Measurements from ENCODE around the gene AKR1C2. TPM values are rescaled to one million over a fixed set of nuclear protein-coding genes. Genes with fewer than 3 reads are reported as not detected.
"Not testable (repeated sequence)": the region's sequence is repeated elsewhere in the genome, so short reads cannot be mapped to it uniquely, and the experiment has no call there.

AKR1C2 gene
- polyA plus RNA-seq, 4 donors, result 5.4 to 97.3 (median 27.8) TPM

- 35 to 48% (median 47%) methylated on average over 5 of the region's 5 CpGs for WGBS, 3 donors
- peak; percentile 80 to 92 for DNase-seq
- H3K9me3 ChIP-seq (ENCODE audit: control insufficient read depth in 2 of 2, insufficient read depth in 1 of 2, low read depth in 1 of 2, low read length in 1 of 2), result no peaks in the 10 kb centered on the region
- no peak overlapping the region for H3K4me3 ChIP-seq (ENCODE audit: low read depth in 1 of 3, low read length in 3 of 3)
- H3K36me3 ChIP-seq (ENCODE audit: control insufficient read depth in 3 of 3, insufficient read depth in 2 of 3, low read depth in 1 of 3, low read length in 3 of 3), result no peaks in the 10 kb centered on the region
- H3K4me1 ChIP-seq (ENCODE audit: control insufficient read depth in 3 of 3, insufficient read depth in 2 of 3, low read depth in 1 of 3, low read length in 2 of 3), result peaks cover 0 to 31% (median 18%) of the 10 kb centered on the region in 3 donors
- peak overlapping the region in 2 of 3 donors; percentile 74 to 80 for H3K27ac ChIP-seq (ENCODE audit: low read depth in 1 of 3, low read length in 2 of 3)
- no peaks in the 10 kb centered on the region for H3K27me3 ChIP-seq (ENCODE audit: control insufficient read depth in 3 of 3, insufficient read depth in 3 of 3, low read length in 3 of 3)
- no peak for FAIRE-seq
Measured at GRCh38 chr10:4947635-4948596, 55.7 kb downstream of the AKR1C2 start.

- DNase-seq, result no peak
- FAIRE-seq, result no peak
- Histone ChIP-seq H3K9me3 (ENCODE audit: control insufficient read depth in 2 of 2, insufficient read depth in 1 of 2, low read depth in 1 of 2, low read length in 1 of 2) (no peaks in the 10 kb centered on the region), H3K4me1 (ENCODE audit: control insufficient read depth in 3 of 3, insufficient read depth in 2 of 3, low read depth in 1 of 3, low read length in 2 of 3) (peaks cover 0 to 31% (median 18%) of the 10 kb centered on the region in 3 donors), H3K36me3 (ENCODE audit: control insufficient read depth in 3 of 3, insufficient read depth in 2 of 3, low read depth in 1 of 3, low read length in 3 of 3) (no peaks in the 10 kb centered on the region), H3K27ac (ENCODE audit: low read depth in 1 of 3, low read length in 2 of 3) (peak overlapping the region in 1 of 3 donors; percentile 78), H3K27me3 (ENCODE audit: control insufficient read depth in 3 of 3, insufficient read depth in 3 of 3, low read length in 3 of 3) (no peaks in the 10 kb centered on the region), H3K4me3 (ENCODE audit: low read depth in 1 of 3, low read length in 3 of 3) (no peak overlapping the region)
Measured at GRCh38 chr10:4947039-4947634, 56.5 kb downstream of the AKR1C2 start.

- Histone ChIP-seq H3K9me3 (ENCODE audit: control insufficient read depth in 2 of 2, insufficient read depth in 1 of 2, low read depth in 1 of 2, low read length in 1 of 2) (no peaks in the 10 kb centered on the region), H3K4me1 (ENCODE audit: control insufficient read depth in 3 of 3, insufficient read depth in 2 of 3, low read depth in 1 of 3, low read length in 2 of 3) (peaks cover 0 to 34% (median 18%) of the 10 kb centered on the region in 3 donors), H3K27me3 (ENCODE audit: control insufficient read depth in 3 of 3, insufficient read depth in 3 of 3, low read length in 3 of 3) (no peaks in the 10 kb centered on the region), H3K4me3 (ENCODE audit: low read depth in 1 of 3, low read length in 3 of 3) (no peak overlapping the region), H3K36me3 (ENCODE audit: control insufficient read depth in 3 of 3, insufficient read depth in 2 of 3, low read depth in 1 of 3, low read length in 3 of 3) (no peaks in the 10 kb centered on the region), H3K27ac (ENCODE audit: low read depth in 1 of 3, low read length in 2 of 3) (peak overlapping the region in 1 of 3 donors; percentile 78)
- DNase-seq (peak; percentile 67 to 72), FAIRE-seq (no peak)
- 26 to 66% (median 36%) methylated on average over 2 of the region's 2 CpGs for WGBS, 3 donors
Measured at GRCh38 chr10:4945766-4946717, 57.6 kb downstream of the AKR1C2 start.

- no peak for DNase-seq
- peaks cover 0 to 40% (median 18%) of the 10 kb centered on the region in 3 donors for H3K4me1 ChIP-seq (ENCODE audit: control insufficient read depth in 3 of 3, insufficient read depth in 2 of 3, low read depth in 1 of 3, low read length in 2 of 3)
- WGBS, 3 donors, result 92 to 100% (median 93%) methylated on average over 1 of the region's 1 CpG
Measured at GRCh38 chr10:4944841-4945240, 58.8 kb downstream of the AKR1C2 start.

GRCh38 chr10:4943821-4944220, 59.8 kb downstream of the AKR1C2 start:
- no peak for DNase-seq
- H3K9me3 ChIP-seq (ENCODE audit: control insufficient read depth in 2 of 2, insufficient read depth in 1 of 2, low read depth in 1 of 2, low read length in 1 of 2), result no peaks in the 10 kb centered on the region
- H3K27ac ChIP-seq (ENCODE audit: low read depth in 1 of 3, low read length in 2 of 3), result no peak overlapping the region
- no peaks in the 10 kb centered on the region for H3K36me3 ChIP-seq (ENCODE audit: control insufficient read depth in 3 of 3, insufficient read depth in 2 of 3, low read depth in 1 of 3, low read length in 3 of 3)
- no peak for FAIRE-seq
- peaks cover 1 to 50% (median 18%) of the 10 kb centered on the region in 3 donors for H3K4me1 ChIP-seq (ENCODE audit: control insufficient read depth in 3 of 3, insufficient read depth in 2 of 3, low read depth in 1 of 3, low read length in 2 of 3)
- WGBS, 3 donors, result 77 to 89% (median 78%) methylated on average over 2 of the region's 2 CpGs
- no peak overlapping the region for H3K4me3 ChIP-seq (ENCODE audit: low read depth in 1 of 3, low read length in 3 of 3)
- no peaks in the 10 kb centered on the region for H3K27me3 ChIP-seq (ENCODE audit: control insufficient read depth in 3 of 3, insufficient read depth in 3 of 3, low read length in 3 of 3)

More at GRCh38 chr10:4944841-4945240, 58.8 kb downstream of the AKR1C2 start:
- H3K27ac ChIP-seq (ENCODE audit: low read depth in 1 of 3, low read length in 2 of 3), result no peak overlapping the region
- no peaks in the 10 kb centered on the region for H3K36me3 ChIP-seq (ENCODE audit: control insufficient read depth in 3 of 3, insufficient read depth in 2 of 3, low read depth in 1 of 3, low read length in 3 of 3)
- H3K4me3 ChIP-seq (ENCODE audit: low read depth in 1 of 3, low read length in 3 of 3), result no peak overlapping the region
- H3K27me3 ChIP-seq (ENCODE audit: control insufficient read depth in 3 of 3, insufficient read depth in 3 of 3, low read length in 3 of 3), result no peaks in the 10 kb centered on the region
- no peaks in the 10 kb centered on the region for H3K9me3 ChIP-seq (ENCODE audit: control insufficient read depth in 2 of 2, insufficient read depth in 1 of 2, low read depth in 1 of 2, low read length in 1 of 2)
- no peak for FAIRE-seq

GRCh38 chr10:4943416-4943815, 60.2 kb downstream of the AKR1C2 start:
- H3K27ac ChIP-seq (ENCODE audit: low read depth in 1 of 3, low read length in 2 of 3); H3K4me3 ChIP-seq (ENCODE audit: low read depth in 1 of 3, low read length in 3 of 3); FAIRE-seq; DNase-seq; H3K9me3 ChIP-seq (ENCODE audit: control insufficient read depth in 2 of 2, insufficient read depth in 1 of 2, low read depth in 1 of 2, low read length in 1 of 2); H3K36me3 ChIP-seq (ENCODE audit: control insufficient read depth in 3 of 3, insufficient read depth in 2 of 3, low read depth in 1 of 3, low read length in 3 of 3); H3K27me3 ChIP-seq (ENCODE audit: control insufficient read depth in 3 of 3, insufficient read depth in 3 of 3, low read length in 3 of 3): not testable (repeated sequence)
- H3K4me1 ChIP-seq (ENCODE audit: control insufficient read depth in 3 of 3, insufficient read depth in 2 of 3, low read depth in 1 of 3, low read length in 2 of 3), result peaks cover 1 to 49% (median 14%) of the 10 kb centered on the region in 3 donors

- H3K4me3 ChIP-seq (ENCODE audit: low read depth in 1 of 3, low read length in 3 of 3); DNase-seq; H3K27ac ChIP-seq (ENCODE audit: low read depth in 1 of 3, low read length in 2 of 3); FAIRE-seq; H3K9me3 ChIP-seq (ENCODE audit: control insufficient read depth in 2 of 2, insufficient read depth in 1 of 2, low read depth in 1 of 2, low read length in 1 of 2); H3K27me3 ChIP-seq (ENCODE audit: control insufficient read depth in 3 of 3, insufficient read depth in 3 of 3, low read length in 3 of 3); H3K36me3 ChIP-seq (ENCODE audit: control insufficient read depth in 3 of 3, insufficient read depth in 2 of 3, low read depth in 1 of 3, low read length in 3 of 3): not testable (repeated sequence)
- WGBS, 3 donors, result 69 to 86% (median 74%) methylated on average over 2 of the region's 2 CpGs
- H3K4me1 ChIP-seq (ENCODE audit: control insufficient read depth in 3 of 3, insufficient read depth in 2 of 3, low read depth in 1 of 3, low read length in 2 of 3), result peaks cover 1 to 44% (median 11%) of the 10 kb centered on the region in 3 donors
Measured at GRCh38 chr10:4942931-4943330, 60.7 kb downstream of the AKR1C2 start.

Measured in small intestine (tissue), 7 donors.